SU-DHL-6 (cell line): ENCODE measurements around the gene SIDT2.

Experiments used
- EZH2phosphoT487 ChIP-seq: fragments of 200-600 bp; sonication (generic), shearing (Covaris generic); conservative IDR thresholded peaks from 2 replicates; pipeline ENCODE4 v1.6.1; 2018; ENCODE audit warnings: mild to moderate bottlenecking, antibody characterized with exemption, low read length, moderate library complexity, mixed read lengths
- TF ChIP-seq, protein P1 (sequence below): fragments of 200-600 bp; sonication (generic); IDR thresholded peaks from one replicate; pipeline ENCODE4 v1.5.1; 2017; ENCODE audit warnings: antibody characterized with exemption, mild to moderate bottlenecking, low read length, moderate library complexity; ENCODE audit not compliant: insufficient read depth, poor library complexity, severe bottlenecking

DNA sequence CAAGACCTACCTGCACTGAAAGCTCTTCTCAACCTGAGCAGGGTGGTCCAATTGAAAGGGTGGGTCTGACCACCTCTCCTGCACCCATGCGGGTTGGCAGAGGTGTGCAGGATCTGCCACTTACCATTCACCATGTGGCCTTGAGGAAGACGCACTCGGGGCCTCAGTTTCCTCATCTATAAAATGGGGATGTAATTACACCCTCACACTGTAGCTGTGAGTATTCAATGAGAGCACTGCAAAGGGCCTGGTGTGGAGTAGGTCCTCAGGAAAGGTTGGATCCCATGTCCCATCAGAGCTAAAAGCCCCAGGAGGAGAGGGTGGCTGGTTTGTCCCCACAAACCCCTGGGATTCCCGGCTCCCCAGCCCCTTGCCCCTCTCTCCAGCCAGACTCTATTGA, 20.1 kb downstream of the SIDT2 start:
- no peak for TF ChIP-seq EZH2phosphoT487
- TF ChIP-seq, protein P1, sequence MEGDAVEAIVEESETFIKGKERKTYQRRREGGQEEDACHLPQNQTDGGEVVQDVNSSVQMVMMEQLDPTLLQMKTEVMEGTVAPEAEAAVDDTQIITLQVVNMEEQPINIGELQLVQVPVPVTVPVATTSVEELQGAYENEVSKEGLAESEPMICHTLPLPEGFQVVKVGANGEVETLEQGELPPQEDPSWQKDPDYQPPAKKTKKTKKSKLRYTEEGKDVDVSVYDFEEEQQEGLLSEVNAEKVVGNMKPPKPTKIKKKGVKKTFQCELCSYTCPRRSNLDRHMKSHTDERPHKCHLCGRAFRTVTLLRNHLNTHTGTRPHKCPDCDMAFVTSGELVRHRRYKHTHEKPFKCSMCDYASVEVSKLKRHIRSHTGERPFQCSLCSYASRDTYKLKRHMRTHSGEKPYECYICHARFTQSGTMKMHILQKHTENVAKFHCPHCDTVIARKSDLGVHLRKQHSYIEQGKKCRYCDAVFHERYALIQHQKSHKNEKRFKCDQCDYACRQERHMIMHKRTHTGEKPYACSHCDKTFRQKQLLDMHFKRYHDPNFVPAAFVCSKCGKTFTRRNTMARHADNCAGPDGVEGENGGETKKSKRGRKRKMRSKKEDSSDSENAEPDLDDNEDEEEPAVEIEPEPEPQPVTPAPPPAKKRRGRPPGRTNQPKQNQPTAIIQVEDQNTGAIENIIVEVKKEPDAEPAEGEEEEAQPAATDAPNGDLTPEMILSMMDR: no peak
